ENCODE results near the gene VBP1. TPM values are rescaled to one million over a fixed set of nuclear protein-coding genes. Genes with fewer than 3 reads are reported as not detected.

VBP1 gene
- total and polyA plus RNA-seq, 2 of the 8 experiments (the other 6 are each of a cell fraction or from before 2014, with no cell fraction given): 21.6 to 56.0 TPM

GRCh38 chrX:155215443-155216178 lies 649 bp upstream of the VBP1 start:
- WGBS, 2 experiments (ENCODE audit: extremely low coverage in 1 of 2, insufficient coverage in 1 of 2, insufficient read length in 1 of 2, insufficient replicate concordance in 2 of 2, low coverage in 1 of 2, low lambda C conversion rate in 2 of 2, missing lambda C conversion rate in 1 of 2): 52% methylated on average over 11 of the region's 15 CpGs; no CpG with 5 or more reads in 1 of the 2 experiments
- H3K79me1 ChIP-seq (ENCODE audit: low read depth, low read length): no peaks in the 10 kb centered on the region
- no peak overlapping the region for H3K23ac ChIP-seq (ENCODE audit: insufficient read length)
- H3K27ac ChIP-seq (ENCODE audit: low read depth, low read length): no peak overlapping the region
- POLR2A ChIA-PET (ENCODE audit: partially characterized antibody): interaction anchor here (0.7 kb wide), 1 partner anchor 28 kb away, joined by 5 read pairs; no protein-coding TSS in a partner anchor
- peaks cover 0 to 2% (median 0%) of the 10 kb centered on the region in 4 experiments; a peak in 3 of 7 replicates for H3K27me3 ChIP-seq (replicated peaks in 1 of 4; ENCODE audit: control insufficient read depth in 3 of 4, extremely low read depth in 1 of 4, insufficient read depth in 3 of 4, low read length in 3 of 4)
- TF ChIP-seq NANOG (IDR thresholded peaks at IDR 0.05; ENCODE audit: insufficient read depth, low read depth, low read length, poor library complexity, severe bottlenecking): no peak
- no peak for TF ChIP-seq TBP (IDR thresholded peaks at IDR 0.05; ENCODE audit: low read depth, low read length)
- H4K8ac ChIP-seq (ENCODE audit: extremely low read depth, insufficient read depth, low read length): peak overlapping the region; percentile 74
- H2BK12ac ChIP-seq (ENCODE audit: low read depth, low read length): no peak overlapping the region
- peak overlapping the region in 3 of 4 experiments; percentile 44 to 72 (median 63); a peak in 6 of 7 replicates for H3K9ac ChIP-seq (replicated peaks in 1 of 4; ENCODE audit: extremely low read depth in 1 of 4, low read depth in 3 of 4, low read length in 3 of 4)
- FAIRE-seq (no peak), DNase-seq (ENCODE audit: low read depth in 1 of 2, low spot score in 2 of 2) (no peak)
- H3K18ac ChIP-seq (ENCODE audit: extremely low read depth, low read length): no peak overlapping the region; the same call in 1 of the 2 replicates
- peaks cover 0 to 3% of the 10 kb centered on the region in 2 experiments for H4K20me1 ChIP-seq (replicated peaks in 1 of 2; ENCODE audit: control insufficient read depth in 1 of 2, insufficient read depth in 2 of 2, low read length in 2 of 2)
- peaks cover 0 to 34% of the 10 kb centered on the region in 2 experiments; a peak in 3 of 4 replicates for H3K79me2 ChIP-seq (ENCODE audit: control insufficient read depth in 1 of 2, insufficient read depth in 2 of 2, low read length in 2 of 2)
- H3K4me1 ChIP-seq (replicated peaks in 1 of 4; ENCODE audit: control insufficient read depth in 3 of 4, insufficient read depth in 4 of 4, low read length in 3 of 4): no peaks in the 10 kb centered on the region; a peak in 2 of 7 replicates
- no peak overlapping the region for H3K4ac ChIP-seq (replicated peaks; ENCODE audit: insufficient read length, low read depth, low read length)
- peaks cover 0 to 5% (median 1%) of the 10 kb centered on the region in 4 experiments; a peak in 2 of 8 replicates for H3K36me3 ChIP-seq (ENCODE audit: control insufficient read depth in 2 of 4, insufficient read depth in 4 of 4, low read length in 3 of 4)
- H2AK5ac ChIP-seq (ENCODE audit: low read depth, low read length): no peak overlapping the region
- H4K91ac ChIP-seq (replicated peaks; ENCODE audit: insufficient read length, low read length): no peak overlapping the region
- H4K5ac ChIP-seq (ENCODE audit: insufficient read length, low read depth, low read length): no peak overlapping the region
- H2BK120ac ChIP-seq (replicated peaks; ENCODE audit: low read depth, low read length): no peak overlapping the region
- no peak overlapping the region for H2BK20ac ChIP-seq (ENCODE audit: low read length)
- H3K4me2 ChIP-seq (ENCODE audit: insufficient read depth in 1 of 2, low read depth in 2 of 2, low read length in 2 of 2): peak overlapping the region; percentile 84 to 85
- H2BK15ac ChIP-seq (ENCODE audit: low read length): no peak overlapping the region
- no peak overlapping the region for H2BK5ac ChIP-seq (ENCODE audit: low read depth, low read length)
- peaks cover 3% of the 10 kb centered on the region; the same call in 1 of the 2 replicates for H3K23me2 ChIP-seq (ENCODE audit: low read depth, low read length)
- CTCF ChIA-PET (ENCODE audit: partially characterized antibody): no interaction called here
- no peak overlapping the region for H3K56ac ChIP-seq (replicated peaks; ENCODE audit: insufficient read length, low read depth, low read length)
- peak overlapping the region; percentile 49 to 95 (median 54) for H3K4me3 ChIP-seq (ENCODE audit: extremely low read depth in 1 of 4, insufficient read depth in 2 of 4, low read depth in 3 of 4, low read length in 4 of 4)
- H3K9me3 ChIP-seq (ENCODE audit: insufficient read depth in 2 of 2, low read depth in 1 of 2, low read length in 1 of 2): no peaks in the 10 kb centered on the region
- peak overlapping the region; percentile 90; the same call in 1 of the 2 replicates for H2AFZ ChIP-seq (ENCODE audit: low read length)
- no peak overlapping the region for H3K14ac ChIP-seq (ENCODE audit: insufficient read length)

Data from H1 (cell line).